Stimulated activated CD8-positive, alpha-beta memory T cell treated with anti-CD3 and anti-CD28 coated beads, Interleukin-15, amount 100 ng/mL, for 48 hours (primary cell): ENCODE results near the gene ADCY5.

Source experiments
- DNase-seq, 2 donors: peaks; one replicate each; pipeline ENCODE4 v3.0.0-alpha.2; 2020; ENCODE audit warnings: low read depth in 2 of 2

Gene ADCY5

GRCh38 chr3:123386477-123387040 lies 62.3 kb downstream of the ADCY5 start:
- DNase-seq, result no peak

DNA sequence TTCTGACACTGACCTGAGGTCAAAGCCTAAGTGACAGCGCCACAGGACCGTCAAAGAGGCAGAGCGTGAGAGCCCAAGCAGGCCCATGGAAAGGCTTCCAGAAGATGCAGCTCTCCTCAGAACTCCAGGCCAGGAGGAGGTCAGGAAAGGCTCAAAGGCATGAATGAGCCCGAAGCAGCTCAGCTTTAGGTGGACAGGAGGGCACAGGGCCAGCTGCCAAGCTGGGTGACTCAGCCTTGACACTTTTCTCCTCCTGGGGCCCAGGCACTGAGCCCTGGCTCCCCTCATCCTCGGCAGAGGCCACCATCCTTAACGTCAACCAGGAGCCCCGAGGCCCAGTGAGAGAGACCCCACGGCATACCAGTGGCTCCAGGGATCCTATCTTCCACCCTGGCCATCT lies 62.9 kb downstream of the ADCY5 start:
- DNase-seq, result no peak

- no peak for DNase-seq
Measured at GRCh38 chr3:123385499-123385898, 63.4 kb downstream of the ADCY5 start.

DNA sequence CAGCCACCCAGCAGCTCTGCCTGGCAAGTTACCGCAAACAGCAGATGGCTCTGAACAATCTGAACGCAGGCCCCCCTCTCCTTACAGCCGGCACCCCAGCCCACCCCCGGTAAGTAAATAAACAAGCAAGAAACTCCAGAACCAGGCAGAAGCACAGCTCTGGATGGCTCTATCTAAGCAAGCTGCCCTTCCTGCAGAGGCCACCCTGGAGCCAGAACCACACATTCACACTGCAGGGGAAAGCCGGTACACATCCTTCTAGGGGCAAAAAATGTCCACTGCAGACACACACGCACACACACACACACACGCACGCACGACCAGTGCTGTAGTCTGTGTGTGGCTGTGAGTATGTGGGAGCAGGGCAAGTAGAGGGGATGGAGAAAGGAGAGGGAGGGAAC lies 63.9 kb downstream of the ADCY5 start:
- DNase-seq, result no peak

GRCh38 chr3:123384256-123384655 lies 64.6 kb downstream of the ADCY5 start:
- no peak for DNase-seq

DNA sequence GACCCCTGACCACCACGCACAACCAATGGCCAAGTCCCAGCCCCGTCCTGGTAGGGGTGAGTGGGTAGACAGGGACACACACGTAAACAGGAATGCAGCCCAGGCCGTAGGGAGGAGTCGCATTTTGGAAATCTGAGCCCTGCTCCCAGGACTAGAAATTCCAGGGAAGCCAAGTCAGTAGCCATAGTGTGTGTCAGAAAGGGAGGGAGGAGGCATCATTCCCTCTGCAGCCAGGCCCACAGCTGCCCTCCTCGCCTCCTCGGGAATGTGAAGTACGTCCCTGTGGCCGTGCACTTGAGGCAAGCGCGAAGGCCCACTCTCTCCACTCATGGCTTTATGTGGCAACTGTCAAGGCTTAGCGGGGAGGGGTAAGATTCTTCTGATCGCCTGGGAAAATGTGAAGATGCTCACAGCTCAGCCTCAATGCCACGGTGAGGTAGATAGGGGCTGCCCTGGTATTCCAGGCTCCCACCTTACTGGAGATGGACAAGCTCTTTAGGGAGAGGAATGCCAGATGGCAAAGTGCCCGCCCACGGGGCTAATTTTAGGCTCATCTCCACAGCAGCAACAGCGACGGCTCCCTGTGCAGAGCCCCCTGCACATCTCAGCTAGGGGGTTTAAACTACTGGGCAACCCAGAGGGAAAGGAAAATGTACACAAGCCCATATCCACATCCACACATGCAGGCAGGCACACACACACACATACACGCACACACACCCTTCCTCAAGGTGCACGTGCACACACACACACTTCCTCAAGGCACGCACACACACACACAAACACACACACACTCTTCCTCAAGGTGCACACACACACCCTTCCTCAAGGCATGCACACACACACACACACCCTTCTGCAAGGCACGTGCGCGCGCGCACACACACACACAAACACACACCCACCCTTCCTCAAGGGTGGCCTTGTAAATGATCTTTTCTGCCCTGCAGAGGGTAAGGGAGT lies 65.5 kb downstream of the ADCY5 start:
- DNase-seq, result no peak

- no peak for DNase-seq
Measured at GRCh38 chr3:123380261-123380660, 68.6 kb downstream of the ADCY5 start.

DNA sequence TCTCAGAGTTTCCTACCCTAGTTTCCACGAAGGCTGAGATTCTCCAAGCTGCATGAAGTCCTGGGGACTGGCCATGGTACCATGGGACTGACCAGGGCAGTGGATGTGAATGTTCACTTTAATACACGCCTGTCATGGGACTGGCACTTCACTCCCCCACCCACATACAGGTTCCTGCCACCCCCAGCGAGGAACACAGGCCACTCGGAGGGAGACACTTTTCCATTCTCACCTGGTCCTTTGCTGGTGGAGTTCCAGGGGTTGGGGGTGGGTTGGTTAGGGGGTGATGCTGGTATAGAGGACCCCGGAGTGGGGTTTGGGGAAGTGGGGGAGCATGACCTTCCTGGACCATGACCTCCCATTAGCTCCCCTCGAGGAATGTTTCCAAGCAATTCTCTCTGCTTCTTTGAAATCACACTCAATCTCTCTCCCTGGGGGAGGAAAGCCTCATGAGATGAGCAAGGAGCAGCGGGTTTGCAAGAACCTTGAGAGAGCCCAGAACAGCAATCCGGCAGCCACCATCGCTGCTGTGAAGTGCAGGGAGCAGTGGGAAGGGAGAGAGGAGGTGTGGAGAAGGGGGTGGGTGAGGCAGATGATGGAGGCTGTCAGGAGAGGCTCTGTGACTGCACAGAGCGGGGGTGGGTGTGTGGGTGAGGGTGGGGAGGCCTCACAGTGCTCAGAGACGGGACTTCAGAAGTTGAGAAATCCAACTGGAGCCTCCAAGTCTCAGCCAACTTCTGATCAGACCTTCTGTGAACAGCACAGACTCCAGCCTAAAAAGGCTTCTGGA lies 69.7 kb downstream of the ADCY5 start:
- no peak for DNase-seq

GRCh38 chr3:123378409-123378915 lies 70.4 kb downstream of the ADCY5 start:
- DNase-seq, result no peak

DNA sequence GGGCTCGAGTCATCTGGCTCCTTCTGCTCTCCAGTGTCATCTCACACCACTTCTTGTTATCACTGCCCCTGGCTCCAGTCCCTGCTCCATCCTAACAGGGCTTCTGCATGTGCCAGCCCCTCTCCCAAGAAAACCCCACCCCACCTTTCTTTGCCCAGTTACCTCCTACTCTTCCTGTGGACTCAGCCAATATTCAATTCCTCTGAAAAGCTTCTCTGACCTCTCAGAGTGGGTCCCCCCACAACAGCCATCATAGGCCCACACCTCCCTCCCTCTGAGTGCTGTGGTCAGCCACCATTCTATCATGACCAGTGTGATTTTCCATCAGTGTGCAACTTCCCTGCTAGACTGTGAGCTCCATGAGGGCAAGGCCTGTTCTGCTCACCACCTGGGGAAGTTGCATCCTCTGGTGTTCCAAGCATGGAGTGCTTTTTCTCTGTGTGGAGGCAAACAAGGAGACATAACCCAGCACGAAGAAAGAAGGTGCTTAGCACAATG lies 71.6 kb downstream of the ADCY5 start:
- DNase-seq, result no peak

GRCh38 chr3:123376451-123377242 lies 72.2 kb downstream of the ADCY5 start:
- no peak for DNase-seq

DNA sequence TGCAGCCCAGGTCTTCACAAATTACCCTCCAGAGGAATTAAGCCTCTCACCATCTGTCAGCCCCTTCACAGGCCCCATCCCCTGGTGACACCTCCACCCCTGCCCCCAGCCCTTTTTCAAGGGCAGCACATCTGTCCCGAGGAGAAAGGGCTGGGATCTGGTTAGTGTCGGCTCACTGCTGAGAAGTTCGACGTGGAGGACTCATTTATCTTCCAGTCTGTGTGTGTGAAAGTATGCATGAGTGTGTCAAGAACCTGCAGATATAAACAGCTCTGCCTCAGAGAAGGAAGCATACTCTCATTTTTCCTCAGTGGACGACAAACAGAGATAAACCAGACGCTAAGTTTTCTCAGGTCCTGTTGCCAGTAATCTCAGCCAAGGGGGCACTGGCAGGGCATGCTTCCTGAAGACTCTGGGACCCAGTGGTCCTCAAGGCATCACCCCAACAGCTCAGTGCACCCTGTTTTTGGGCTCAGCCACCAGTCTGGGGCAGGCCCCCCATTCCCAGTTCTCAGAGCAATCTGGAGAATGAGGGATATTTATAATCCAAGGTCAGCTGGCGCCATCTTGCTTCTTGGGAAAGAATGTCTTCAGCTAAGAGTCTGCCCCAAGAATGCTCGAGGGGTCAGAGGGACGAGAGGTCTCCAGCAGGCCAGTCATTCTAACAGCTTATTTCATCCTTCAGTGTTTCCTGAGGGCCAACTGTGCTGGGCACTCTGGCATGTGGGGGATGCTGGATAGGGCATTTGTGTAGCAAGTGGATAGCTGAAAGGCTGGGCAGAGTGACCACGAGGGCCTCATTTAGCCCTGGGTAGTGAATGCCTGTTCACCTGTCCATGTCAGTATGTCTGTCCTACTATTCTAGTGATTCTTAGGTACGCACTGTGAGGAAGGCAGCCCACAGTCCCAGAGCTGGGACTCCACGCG lies 73.6 kb downstream of the ADCY5 start:
- no peak for DNase-seq

- DNase-seq, result no peak
Measured at GRCh38 chr3:123374016-123374415, 74.9 kb downstream of the ADCY5 start.

DNA sequence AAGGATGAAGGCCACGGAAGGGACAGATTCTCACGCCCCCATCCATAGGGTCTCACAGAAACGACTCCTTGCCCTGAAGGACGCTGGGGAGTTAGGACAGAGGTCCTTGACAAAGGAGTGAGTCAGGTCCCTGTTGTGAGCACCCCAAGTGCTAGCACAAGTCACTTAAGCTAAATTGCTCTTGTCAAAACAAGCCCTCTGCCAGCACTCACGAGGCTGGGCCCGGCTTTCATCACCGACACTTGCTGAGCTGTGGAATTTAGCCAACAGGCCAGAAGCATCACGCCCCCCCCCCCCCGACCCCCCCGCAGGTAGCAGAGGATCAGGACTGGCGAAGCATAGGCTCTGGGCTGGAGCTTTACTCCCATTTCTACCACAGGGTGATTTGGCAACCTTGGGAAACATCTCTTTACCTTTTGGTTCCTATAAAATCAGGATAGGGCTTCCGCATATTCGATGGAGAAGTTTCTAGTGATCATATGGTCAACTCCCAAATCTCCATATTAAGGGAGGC lies 75.4 kb downstream of the ADCY5 start:
- no peak for DNase-seq

- no peak for DNase-seq
Measured at GRCh38 chr3:123372686-123373473, 76.0 kb downstream of the ADCY5 start.

DNA sequence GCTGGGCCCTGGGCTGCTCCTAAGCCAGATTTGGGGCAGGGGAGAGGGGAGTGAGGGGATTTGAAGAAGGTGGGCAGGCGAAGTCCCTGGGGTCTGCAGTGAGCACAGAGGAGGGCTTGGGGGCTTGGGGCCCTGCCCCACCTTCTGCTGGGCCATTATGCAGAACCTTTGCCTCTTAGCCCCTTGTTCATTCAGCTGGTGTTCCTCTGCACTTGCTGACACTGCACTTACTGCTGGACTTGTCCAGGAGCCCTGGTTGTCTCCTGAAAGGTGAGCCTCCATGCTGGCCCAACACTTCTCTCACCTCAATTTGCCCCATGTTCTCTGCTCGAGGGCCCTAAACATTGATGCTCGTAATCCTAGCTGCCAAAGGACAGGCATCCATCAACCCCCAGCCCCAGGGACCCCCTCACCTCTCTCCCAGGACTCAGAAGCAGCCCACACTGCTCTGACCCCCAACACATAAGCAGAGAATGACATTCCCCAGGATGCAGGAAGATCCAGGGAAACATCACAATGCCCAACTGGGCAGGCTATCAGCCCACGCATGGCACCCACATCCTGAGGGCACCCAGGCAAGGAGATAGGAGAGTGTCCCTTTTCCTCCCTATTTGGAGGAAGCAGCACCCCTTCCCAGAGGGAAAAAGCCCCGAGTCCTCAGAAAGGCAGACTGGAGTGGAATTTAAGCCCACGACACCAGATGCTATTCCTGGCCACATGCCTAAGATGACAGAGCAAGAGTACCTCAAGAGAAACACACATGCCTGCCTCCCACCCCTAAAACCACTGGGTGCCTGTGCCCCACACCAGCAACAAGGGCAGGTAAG lies 76.8 kb downstream of the ADCY5 start:
- no peak for DNase-seq

GRCh38 chr3:123371426-123371825 lies 77.5 kb downstream of the ADCY5 start:
- DNase-seq, result no peak

- no peak for DNase-seq
Measured at GRCh38 chr3:123370819-123371218, 78.1 kb downstream of the ADCY5 start.
